ENCODE results near the gene MAN1C1.

Gene MAN1C1

GRCh38 chr1:25809283-25809926 is 192.8 kb downstream of the MAN1C1 start:
- Mint-ChIP-seq H3K4me3 (no peak overlapping the region), H3K9me3 (no peaks in the 10 kb centered on the region), H3K36me3 (ENCODE audit: low read depth) (peaks cover 31% of the 10 kb centered on the region), H3K27ac (no peak overlapping the region), H3K27me3 (ENCODE audit: low read depth) (peaks cover 5% of the 10 kb centered on the region), H3K4me1 (peaks cover 18% of the 10 kb centered on the region)
- no peak for TF ChIP-seq CTCF (IDR thresholded peaks at IDR 0.05; ENCODE audit: unreplicated experiment in 3 of 3)

GRCh38 chr1:25809929-25810328 is 193.3 kb downstream of the MAN1C1 start:
- Mint-ChIP-seq H3K4me1 (peaks cover 15% of the 10 kb centered on the region), H3K4me3 (no peak overlapping the region), H3K27ac (no peak overlapping the region), H3K9me3 (no peaks in the 10 kb centered on the region), H3K27me3 (ENCODE audit: low read depth) (peaks cover 5% of the 10 kb centered on the region), H3K36me3 (ENCODE audit: low read depth) (peaks cover 35% of the 10 kb centered on the region)
- no peak for TF ChIP-seq CTCF (IDR thresholded peaks at IDR 0.05; ENCODE audit: unreplicated experiment in 3 of 3)

GRCh38 chr1:25810341-25811299 is 194.0 kb downstream of the MAN1C1 start:
- H3K9me3 Mint-ChIP-seq: no peaks in the 10 kb centered on the region
- no peak overlapping the region for H3K27ac Mint-ChIP-seq
- TF ChIP-seq CTCF (IDR thresholded peaks at IDR 0.05; ENCODE audit: unreplicated experiment in 3 of 3): peak; percentile 87 to 94 (median 90)
- H3K4me1 Mint-ChIP-seq: peaks cover 8% of the 10 kb centered on the region
- H3K36me3 Mint-ChIP-seq (ENCODE audit: low read depth): peaks cover 35% of the 10 kb centered on the region
- H3K27me3 Mint-ChIP-seq (ENCODE audit: low read depth): peaks cover 5% of the 10 kb centered on the region
- no peak overlapping the region for H3K4me3 Mint-ChIP-seq

GRCh38 chr1:25811384-25812082 is 194.9 kb downstream of the MAN1C1 start:
- no peak overlapping the region for H3K27ac Mint-ChIP-seq
- H3K4me1 Mint-ChIP-seq: no peaks in the 10 kb centered on the region
- H3K36me3 Mint-ChIP-seq (ENCODE audit: low read depth): peaks cover 26% of the 10 kb centered on the region
- no peaks in the 10 kb centered on the region for H3K9me3 Mint-ChIP-seq
- TF ChIP-seq CTCF (IDR thresholded peaks at IDR 0.05; ENCODE audit: unreplicated experiment in 3 of 3): no peak
- H3K4me3 Mint-ChIP-seq: no peak overlapping the region
- H3K27me3 Mint-ChIP-seq (ENCODE audit: low read depth): no peaks in the 10 kb centered on the region

- no peak for TF ChIP-seq CTCF (IDR thresholded peaks at IDR 0.05; ENCODE audit: unreplicated experiment in 3 of 3)
- H3K27ac Mint-ChIP-seq: peak overlapping the region in 1 of 3 experiments; percentile 44
- H3K27me3 Mint-ChIP-seq (ENCODE audit: low read depth): no peaks in the 10 kb centered on the region
- peaks cover 22% of the 10 kb centered on the region for H3K36me3 Mint-ChIP-seq (ENCODE audit: low read depth)
- H3K4me3 Mint-ChIP-seq: no peak overlapping the region
- H3K4me1 Mint-ChIP-seq: peaks cover 3% of the 10 kb centered on the region
- H3K9me3 Mint-ChIP-seq: no peaks in the 10 kb centered on the region
Measured at GRCh38 chr1:25813071-25813733, 196.6 kb downstream of the MAN1C1 start.

Data from nephron (organoid).